Neural progenitor cell (in vitro differentiated cells): Measurements from ENCODE around the gene RNF151. TPM values are rescaled to one million over a fixed set of nuclear protein-coding genes. Genes with fewer than 3 reads are reported as not detected.

ENCODE experiments used
- DNase-seq: peaks from one replicate; pipeline ENCODE4 v3.0.0-alpha.2; 2016; ENCODE audit warnings: low spot score
- H2AFZ ChIP-seq: fragments of 200-600 bp; sonication (generic); replicated peaks from 2 replicates; pipeline ENCODE4 v1.6.1; 2016; ENCODE audit warnings: antibody characterized with exemption
- H3F3A ChIP-seq: fragments of 200-600 bp; sonication (generic); 2 replicates; pipeline ENCODE4 v1.6.1; 2016; ENCODE audit warnings: antibody characterized with exemption, low read depth
- H3K27ac ChIP-seq: fragments of 200-600 bp; sonication (generic); 2 replicates; pipeline ENCODE4 v1.5.1; 2016; ENCODE audit warnings: mild to moderate bottlenecking
- H3K27me3 ChIP-seq: fragments of 200-600 bp; sonication (generic); 2 replicates; pipeline ENCODE4 v1.6.1; 2016; ENCODE audit warnings: mild to moderate bottlenecking, moderate library complexity
- H3K36me3 ChIP-seq: fragments of 200-600 bp; sonication (generic); 2 replicates; pipeline ENCODE4 v1.5.1; 2016
- H3K4me1 ChIP-seq: fragments of 200-600 bp; sonication (generic); 2 replicates; pipeline ENCODE4 v1.6.1; 2016; ENCODE audit warnings: mixed run types
- H3K4me2 ChIP-seq: fragments of 200-600 bp; sonication (generic); 2 replicates; pipeline ENCODE4 v1.6.1; 2016
- H3K4me3 ChIP-seq: fragments of 200-600 bp; sonication (generic); 2 replicates; pipeline ENCODE4 v1.5.1; 2016
- H3K79me2 ChIP-seq: fragments of 200-600 bp; sonication (generic); 2 replicates; pipeline ENCODE4 v1.6.1; 2016; ENCODE audit warnings: low read depth
- H3K9ac ChIP-seq: fragments of 200-600 bp; sonication (generic); 2 replicates; pipeline ENCODE4 v1.6.1; 2016
- H3K9me3 ChIP-seq: fragments of 200-600 bp; sonication (generic); 2 replicates; pipeline ENCODE4 v1.5.1; 2016; ENCODE audit warnings: low read depth
- H4K20me1 ChIP-seq: fragments of 200-600 bp; sonication (generic); 2 replicates; pipeline ENCODE4 v1.6.1; 2016; ENCODE audit warnings: low read depth
- H3K27ac Mint-ChIP-seq: 3 replicates; pipeline ENCODE4 v1.8.0; 2021; ENCODE audit warnings: mixed read lengths
- H3K27me3 Mint-ChIP-seq: 2 replicates; pipeline ENCODE4 v1.8.0; 2022; ENCODE audit warnings: low read depth, mild to moderate bottlenecking, inconsistent platforms, moderate library complexity, mixed read lengths; ENCODE audit not compliant: insufficient read depth
- H3K36me3 Mint-ChIP-seq: 3 replicates; pipeline ENCODE4 v1.8.0; 2021; ENCODE audit warnings: mixed read lengths
- H3K4me1 Mint-ChIP-seq: 3 replicates; pipeline ENCODE4 v1.8.0; 2021; ENCODE audit warnings: mixed read lengths
- H3K4me3 Mint-ChIP-seq: 3 replicates; pipeline ENCODE4 v1.8.0; 2021; ENCODE audit warnings: mild to moderate bottlenecking, moderate library complexity, mixed read lengths
- H3K9me3 Mint-ChIP-seq: 3 replicates; pipeline ENCODE4 v1.8.0; 2020; ENCODE audit warnings: mixed read lengths
- EZH2 ChIP-seq: fragments of 200-600 bp; sonication (generic); IDR thresholded peaks from 2 replicates; pipeline ENCODE4 v1.6.1; 2017; ENCODE audit warnings: antibody characterized with exemption, mild to moderate bottlenecking, moderate library complexity
- EZH2phosphoT487 ChIP-seq: fragments of 200-600 bp; sonication (generic); IDR thresholded peaks from 2 replicates; pipeline ENCODE4 v1.6.1; 2017; ENCODE audit warnings: antibody characterized with exemption
- total RNA-seq: library from RNA; depleted of rRNA; stranded (reverse); fragments of >200 nt; gene quantifications from 2 replicates; pipeline ENCODE4 v1.2.3, GENCODE V29; 2015; ENCODE audit warnings: low replicate concordance
- TF ChIP-seq, protein P1 (sequence below): fragments of 200-600 bp; sonication (generic); IDR thresholded peaks from 2 replicates; pipeline ENCODE4 v1.5.1; 2017; ENCODE audit warnings: antibody characterized with exemption, mild to moderate bottlenecking

Gene RNF151
- total RNA-seq, 1 donor from 2014 or later, result not detected

DNA sequence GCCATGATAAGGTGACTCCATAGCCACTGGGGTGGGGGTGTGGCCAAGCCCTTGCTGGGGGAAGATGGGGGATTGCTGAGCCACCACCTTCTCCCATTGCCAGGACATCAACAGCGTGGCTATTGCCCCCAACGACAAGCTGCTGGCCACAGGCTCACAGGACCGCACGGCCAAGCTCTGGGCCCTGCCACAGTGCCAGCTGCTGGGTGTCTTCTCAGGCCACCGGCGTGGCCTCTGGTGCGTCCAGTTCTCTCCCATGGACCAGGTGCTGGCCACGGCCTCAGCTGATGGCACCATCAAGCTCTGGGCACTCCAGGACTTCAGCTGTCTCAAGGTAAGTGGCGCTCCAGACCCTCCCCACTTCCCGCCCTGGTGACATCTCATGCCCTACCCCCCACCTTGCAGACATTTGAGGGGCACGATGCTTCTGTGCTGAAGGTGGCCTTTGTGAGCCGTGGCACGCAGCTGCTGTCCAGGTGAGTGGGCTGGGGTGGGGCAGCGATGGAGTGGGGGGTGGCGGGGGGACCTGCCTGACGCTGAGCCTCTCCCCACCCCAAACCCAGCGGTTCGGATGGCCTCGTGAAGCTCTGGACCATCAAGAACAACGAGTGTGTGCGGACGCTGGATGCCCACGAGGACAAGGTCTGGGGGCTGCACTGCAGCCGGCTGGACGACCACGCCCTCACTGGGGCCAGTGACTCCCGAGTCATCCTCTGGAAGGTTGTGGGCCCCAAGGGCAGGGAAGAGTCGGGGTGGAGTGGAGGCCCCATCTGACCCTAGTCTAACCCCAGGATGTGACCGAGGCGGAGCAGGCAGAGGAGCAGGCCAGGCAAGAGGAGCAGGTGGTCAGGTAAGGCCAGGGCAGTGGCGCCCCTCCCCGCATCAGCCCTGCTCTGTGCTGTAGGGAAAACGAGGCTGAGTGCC, 10.6 kb downstream of the RNF151 start:
- peaks cover 45% of the 10 kb centered on the region for H3K27me3 ChIP-seq
- no peaks in the 10 kb centered on the region for H3K9me3 ChIP-seq
- peaks cover 10% of the 10 kb centered on the region for H3F3A ChIP-seq
- no peaks in the 10 kb centered on the region for H3K36me3 ChIP-seq
- H3K4me1 ChIP-seq, result peaks cover 34% of the 10 kb centered on the region
- no peak for DNase-seq
- no peak overlapping the region for H3K27ac ChIP-seq
- Mint-ChIP-seq H3K9me3 (no peaks in the 10 kb centered on the region), H3K27ac (no peak overlapping the region), H3K36me3 (peaks cover 3% of the 10 kb centered on the region), H3K4me1 (peaks cover 12% of the 10 kb centered on the region), H3K4me3 (no peak overlapping the region), H3K27me3 (peaks cover 16% of the 10 kb centered on the region)
- peaks cover 56% of the 10 kb centered on the region for H4K20me1 ChIP-seq
- peaks cover 16% of the 10 kb centered on the region for H3K79me2 ChIP-seq
- no peak overlapping the region for H3K9ac ChIP-seq
- TF ChIP-seq, protein P1, sequence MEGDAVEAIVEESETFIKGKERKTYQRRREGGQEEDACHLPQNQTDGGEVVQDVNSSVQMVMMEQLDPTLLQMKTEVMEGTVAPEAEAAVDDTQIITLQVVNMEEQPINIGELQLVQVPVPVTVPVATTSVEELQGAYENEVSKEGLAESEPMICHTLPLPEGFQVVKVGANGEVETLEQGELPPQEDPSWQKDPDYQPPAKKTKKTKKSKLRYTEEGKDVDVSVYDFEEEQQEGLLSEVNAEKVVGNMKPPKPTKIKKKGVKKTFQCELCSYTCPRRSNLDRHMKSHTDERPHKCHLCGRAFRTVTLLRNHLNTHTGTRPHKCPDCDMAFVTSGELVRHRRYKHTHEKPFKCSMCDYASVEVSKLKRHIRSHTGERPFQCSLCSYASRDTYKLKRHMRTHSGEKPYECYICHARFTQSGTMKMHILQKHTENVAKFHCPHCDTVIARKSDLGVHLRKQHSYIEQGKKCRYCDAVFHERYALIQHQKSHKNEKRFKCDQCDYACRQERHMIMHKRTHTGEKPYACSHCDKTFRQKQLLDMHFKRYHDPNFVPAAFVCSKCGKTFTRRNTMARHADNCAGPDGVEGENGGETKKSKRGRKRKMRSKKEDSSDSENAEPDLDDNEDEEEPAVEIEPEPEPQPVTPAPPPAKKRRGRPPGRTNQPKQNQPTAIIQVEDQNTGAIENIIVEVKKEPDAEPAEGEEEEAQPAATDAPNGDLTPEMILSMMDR, result no peak
- TF ChIP-seq EZH2phosphoT487, result no peak
- no peak for TF ChIP-seq EZH2
- H3K4me2 ChIP-seq, result no peak overlapping the region
- no peak overlapping the region for H3K4me3 ChIP-seq
- no peak overlapping the region for H2AFZ ChIP-seq

GRCh38 chr16:1977875-1978268, 11.2 kb downstream of the RNF151 start:
- Mint-ChIP-seq H3K4me3 (no peak overlapping the region), H3K4me1 (peaks cover 16% of the 10 kb centered on the region), H3K36me3 (peaks cover 3% of the 10 kb centered on the region), H3K27me3 (peaks cover 20% of the 10 kb centered on the region), H3K9me3 (no peaks in the 10 kb centered on the region), H3K27ac (no peak overlapping the region)
- Histone ChIP-seq H3K36me3 (no peaks in the 10 kb centered on the region), H3F3A (peaks cover 16% of the 10 kb centered on the region), H3K4me1 (peaks cover 32% of the 10 kb centered on the region), H3K4me2 (no peak overlapping the region), H3K79me2 (peaks cover 10% of the 10 kb centered on the region), H2AFZ (no peak overlapping the region), H3K9me3 (no peaks in the 10 kb centered on the region), H3K9ac (no peak overlapping the region), H3K27ac (no peak overlapping the region), H4K20me1 (peaks cover 51% of the 10 kb centered on the region), H3K4me3 (no peak overlapping the region), H3K27me3 (peaks cover 51% of the 10 kb centered on the region)
- DNase-seq, result no peak
- no peak for TF ChIP-seq EZH2phosphoT487

DNA sequence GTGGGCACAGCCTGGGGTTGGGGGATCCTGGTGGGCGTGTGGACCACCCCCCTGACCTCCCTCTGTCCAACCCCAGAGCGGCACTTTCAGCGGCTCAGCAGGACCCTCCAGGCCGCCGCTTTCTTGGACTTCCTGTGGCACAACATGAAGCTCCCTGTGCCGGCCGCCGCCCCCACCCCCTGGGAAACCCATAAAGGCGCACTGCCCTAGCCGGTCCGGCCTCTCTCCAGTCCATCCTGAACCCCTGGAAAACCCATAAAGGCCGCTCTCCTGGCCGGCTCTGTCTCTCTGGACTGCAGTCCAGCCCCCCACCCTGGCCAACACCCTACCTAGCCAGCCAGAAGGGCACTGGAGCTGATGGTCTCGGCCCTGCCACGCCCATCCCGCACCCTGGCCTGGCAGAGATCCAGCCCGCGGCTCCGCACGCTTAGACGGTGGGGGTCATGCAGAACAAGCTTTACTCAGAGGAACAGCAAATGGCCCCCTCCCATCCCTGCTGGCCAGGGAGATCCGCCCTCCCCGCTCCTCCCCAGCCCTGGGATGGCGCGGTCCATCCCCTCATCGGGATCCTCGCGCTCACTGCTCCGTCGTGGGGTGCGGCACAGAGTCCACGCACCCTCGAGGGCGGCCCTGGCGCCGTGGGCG, 11.9 kb downstream of the RNF151 start:
- Mint-ChIP-seq H3K27me3 (peaks cover 24% of the 10 kb centered on the region), H3K4me1 (peaks cover 16% of the 10 kb centered on the region), H3K36me3 (peaks cover 3% of the 10 kb centered on the region), H3K27ac (no peak overlapping the region), H3K9me3 (no peaks in the 10 kb centered on the region), H3K4me3 (no peak overlapping the region)
- Histone ChIP-seq H3K4me3 (peak overlapping the region; percentile 25), H2AFZ (no peak overlapping the region), H3F3A (peaks cover 24% of the 10 kb centered on the region), H3K9me3 (no peaks in the 10 kb centered on the region), H3K36me3 (no peaks in the 10 kb centered on the region), H3K9ac (no peak overlapping the region), H3K4me1 (peaks cover 30% of the 10 kb centered on the region), H3K4me2 (peak overlapping the region; percentile 77), H3K79me2 (peaks cover 3% of the 10 kb centered on the region), H3K27me3 (peaks cover 56% of the 10 kb centered on the region), H4K20me1 (peaks cover 47% of the 10 kb centered on the region), H3K27ac (no peak overlapping the region)
- TF ChIP-seq EZH2 (no peak), EZH2phosphoT487 (no peak)
- TF ChIP-seq, protein P1, result no peak
- no peak for DNase-seq
